Heart right ventricle (tissue), 16 donors: Measurements from ENCODE around the gene SUSD2. TPM values are rescaled to one million over a fixed set of nuclear protein-coding genes. Genes with fewer than 3 reads are reported as not detected.

Experiments used
- ATAC-seq, 8 donors: fragments of 200-7000 bp; cut with Tn5 transposase; one replicate each; pipeline ENCODE4 v1.9.1; 2020; ENCODE audit warnings: mild to moderate bottlenecking in 8 of 8, moderate library complexity in 8 of 8, moderate number of reproducible peaks in 1 of 8
- DNase-seq, 2 donors: peaks; one replicate each; pipeline ENCODE4 v3.0.0-alpha.2; 2020
- H3K27ac ChIP-seq, 10 donors: fragments of 200-600 bp; sonication (generic) in 2 of 10; one replicate each; pipeline versions ENCODE4 v1.5.0 to v1.8.0; 2020 to 2022; ENCODE audit warnings: mild to moderate bottlenecking in 3 of 10
- H3K27me3 ChIP-seq, 7 donors: fragments of 200-600 bp; one replicate each; pipeline ENCODE4 v1.8.0; 2021 to 2022; ENCODE audit warnings: mild to moderate bottlenecking in 2 of 7
- H3K36me3 ChIP-seq, 9 donors: fragments of 200-600 bp; sonication (generic) in 1 of 9; one replicate each; pipeline versions ENCODE4 v1.5.0 to v1.8.0; 2020 to 2022; ENCODE audit warnings: mild to moderate bottlenecking in 2 of 9
- H3K4me1 ChIP-seq, 9 donors: fragments of 200-600 bp; sonication (generic) in 1 of 9; one replicate each; pipeline versions ENCODE4 v1.5.0 to v1.8.0; 2020 to 2022; ENCODE audit warnings: mild to moderate bottlenecking in 4 of 9
- H3K4me3 ChIP-seq, 10 donors: fragments of 200-600 bp; sonication (generic) in 2 of 10; one replicate each; pipeline versions ENCODE4 v1.5.0 to v1.8.0; 2020 to 2022; ENCODE audit warnings: mild to moderate bottlenecking in 7 of 10, moderate library complexity in 2 of 10
- H3K9me3 ChIP-seq, 11 donors: fragments of 200-600 bp in 10 of 11; sonication (generic) in 2 of 11; one replicate each; pipeline versions ENCODE4 v1.5.0 to v1.8.0; 2013 to 2022; ENCODE audit warnings: mild to moderate bottlenecking in 2 of 11, control low read depth in 1 of 11, moderate library complexity in 1 of 11
- CTCF ChIP-seq, 9 donors: fragments of 200-600 bp; sonication (generic) in 2 of 9; IDR thresholded peaks; one replicate each; pipeline versions ENCODE4 v1.5.0 to v1.8.0; 2021 to 2022; ENCODE audit warnings: antibody characterized with exemption in 9 of 9, mild to moderate bottlenecking in 5 of 9, moderate library complexity in 1 of 9
- WGBS, 2 donors: extraction: QIAGEN DNeasy Blood & Tissue Kit; methylation state at CpG; one replicate each; pipeline ENCODE4 v1.1.7; 2013; ENCODE audit warnings: inconsistent platforms in 1 of 2; 5-methylcytosine and 5-hydroxymethylcytosine counted together
- intact Hi-C, 10 donors: fragments of 100-400 bp; cut with DNase I; formaldehyde crosslinking; loops; one replicate each; pipeline versions ENCODE4 v1.11.1 to v1.14.2; 2022
- polyA plus RNA-seq, 2 donors: library from polyadenylated mRNA; stranded (reverse); fragments of 200-250 nt; gene quantifications; one replicate each; pipeline ENCODE4 v1.2.3, GENCODE V29; 2013
- total RNA-seq, 10 donors: library from RNA; stranded (reverse); fragmentation: NEBNext Ultra II Directional in 3 of 10; extraction: Animal tissue kit (Norgen Biotek cat#: 25700) in 3 of 10; gene quantifications; one replicate each; pipeline versions ENCODE4 v1.2.1 to v1.2.4, GENCODE V29; 2021 to 2023
- donor health status: Arrhythmogenic right ventricular cardiomyopathy.
- donor health status: ischemic (EF 13 %, LVEDD 7.1; RV severe dilation, severe dysfunction).
- donor health status: healthy with polysubstance abuse.
- donor health status: DM: no; HTN: yes; CAD: no.
- donor health status: DM: no; HTN: no; CAD: no.
- donor health status: ischemic (EF 25% LVEDD 6.9; RV normal size, moderate dysfunction).
- donor health status: ischemic (EF 25% LVEDD 5.7; RV mildly dilated, moderate dysfunction).
- donor health status: healthy.
- donor health status: DM: yes; HTN: yes; CAD: no.
- donor health status: Ischemic cardiomyopathy.
- donor health status: ischemic (EF 35%, LVEDD 5.7; RV mildly dilated, moderate dysfunction).
- donor health status: nonischemic (EF 11% LVEDD 7.7; RV severe dilation, severe dysfunction).
- donor health status: DM: yes; HTN: yes; CAD: no.
- donor health status: PGD.
- donor health status: ischemic (EF 29% LVEDD 5.4; RV normal size, mild dysfunction).
- donor health status: nonischemic (EF 23%, LVEDD 6.1; RV moderate dilation, normal function).

Gene SUSD2
- total and polyA plus RNA-seq, 12 donors = 0.57 to 6.7 (median 2.3) TPM

DNA sequence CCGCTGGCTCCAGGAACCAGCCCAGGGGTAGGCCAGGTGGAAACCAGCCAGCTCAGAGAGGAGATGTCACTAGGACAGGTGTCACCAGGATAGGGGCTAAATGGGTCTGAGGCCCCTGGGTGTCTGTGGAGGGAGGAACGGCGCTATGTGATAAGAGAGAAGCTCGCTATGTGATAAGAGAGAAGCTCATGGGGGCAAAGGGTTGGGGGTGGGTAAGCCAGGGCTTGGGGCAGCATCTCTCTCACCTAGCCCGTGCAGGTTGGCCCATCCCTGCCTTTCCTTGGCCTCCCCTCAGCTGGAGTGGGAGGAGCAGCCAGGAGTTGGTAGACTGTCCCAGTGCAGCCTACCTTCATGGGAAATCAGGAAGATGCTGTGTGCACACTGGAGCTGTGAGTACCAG, 26.5 kb upstream of the SUSD2 start:
- intact Hi-C loops = loop anchor here in 3 of 10 donors (5.0 kb wide), 1 partner anchor 48 kb away; no protein-coding TSS in a partner anchor
- DNase-seq = no peak
- 87 to 92% methylated on average over 5 of the region's 5 CpGs for WGBS, 2 donors
- H3K27ac ChIP-seq = peak overlapping the region in 4 of 10 donors; percentile 89 to 93 (median 90)
- ATAC-seq = no peak
- TF ChIP-seq CTCF (IDR thresholded peaks at IDR 0.05) = no peak
- peaks cover 16 to 59% (median 36%) of the 10 kb centered on the region in 9 donors for H3K4me1 ChIP-seq
- H3K27me3 ChIP-seq = no peaks in the 10 kb centered on the region
- peaks cover 0 to 6% (median 0%) of the 10 kb centered on the region in 9 donors for H3K36me3 ChIP-seq
- no peak overlapping the region for H3K4me3 ChIP-seq
- no peaks in the 10 kb centered on the region for H3K9me3 ChIP-seq

DNA sequence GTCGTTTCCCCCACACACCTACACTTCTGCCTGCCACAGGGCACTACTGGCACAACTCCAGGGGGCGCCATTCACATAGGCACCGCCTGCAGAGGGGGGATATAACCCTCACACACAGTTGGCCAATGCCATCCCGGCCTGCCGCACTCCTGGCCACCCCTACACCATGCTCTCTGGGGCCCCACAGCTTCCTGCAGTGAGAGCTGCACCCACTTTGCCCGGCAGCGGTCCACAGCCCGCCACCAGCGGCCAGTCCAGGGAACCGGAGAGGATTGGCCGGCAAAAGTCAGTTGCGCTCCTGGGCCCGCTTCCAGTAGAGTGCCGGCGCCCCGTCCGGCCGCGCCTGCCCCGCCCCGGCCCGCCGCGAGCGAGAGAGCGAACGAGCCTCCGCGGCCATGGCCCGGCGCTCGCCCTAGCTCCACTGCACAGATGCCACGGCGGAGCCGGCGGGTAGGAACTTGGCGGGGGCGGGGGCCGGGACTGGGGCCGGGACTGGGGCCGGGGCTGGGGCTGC, 25.6 kb upstream of the SUSD2 start:
- peak; percentile 86 for DNase-seq
- H3K4me3 ChIP-seq = peak overlapping the region; percentile 57 to 90 (median 81)
- no peaks in the 10 kb centered on the region for H3K27me3 ChIP-seq
- peak; percentile 73 to 85 (median 78) for ATAC-seq
- intact Hi-C loops = loop anchor here in 3 of 10 donors (5.0 kb wide), 1 partner anchor 48 kb away; no protein-coding TSS in a partner anchor
- 1 to 2% methylated on average over 38 to 41 of the region's 41 CpGs for WGBS, 2 donors
- no peaks in the 10 kb centered on the region for H3K9me3 ChIP-seq
- peak in 8 of 9 donors; percentile 7 to 67 (median 45) for TF ChIP-seq CTCF (IDR thresholded peaks at IDR 0.05)
- H3K36me3 ChIP-seq = peaks cover 0 to 7% (median 0%) of the 10 kb centered on the region in 9 donors
- H3K27ac ChIP-seq = peak overlapping the region; percentile 58 to 93 (median 90)
- H3K4me1 ChIP-seq = peaks cover 18 to 67% (median 45%) of the 10 kb centered on the region in 9 donors

DNA sequence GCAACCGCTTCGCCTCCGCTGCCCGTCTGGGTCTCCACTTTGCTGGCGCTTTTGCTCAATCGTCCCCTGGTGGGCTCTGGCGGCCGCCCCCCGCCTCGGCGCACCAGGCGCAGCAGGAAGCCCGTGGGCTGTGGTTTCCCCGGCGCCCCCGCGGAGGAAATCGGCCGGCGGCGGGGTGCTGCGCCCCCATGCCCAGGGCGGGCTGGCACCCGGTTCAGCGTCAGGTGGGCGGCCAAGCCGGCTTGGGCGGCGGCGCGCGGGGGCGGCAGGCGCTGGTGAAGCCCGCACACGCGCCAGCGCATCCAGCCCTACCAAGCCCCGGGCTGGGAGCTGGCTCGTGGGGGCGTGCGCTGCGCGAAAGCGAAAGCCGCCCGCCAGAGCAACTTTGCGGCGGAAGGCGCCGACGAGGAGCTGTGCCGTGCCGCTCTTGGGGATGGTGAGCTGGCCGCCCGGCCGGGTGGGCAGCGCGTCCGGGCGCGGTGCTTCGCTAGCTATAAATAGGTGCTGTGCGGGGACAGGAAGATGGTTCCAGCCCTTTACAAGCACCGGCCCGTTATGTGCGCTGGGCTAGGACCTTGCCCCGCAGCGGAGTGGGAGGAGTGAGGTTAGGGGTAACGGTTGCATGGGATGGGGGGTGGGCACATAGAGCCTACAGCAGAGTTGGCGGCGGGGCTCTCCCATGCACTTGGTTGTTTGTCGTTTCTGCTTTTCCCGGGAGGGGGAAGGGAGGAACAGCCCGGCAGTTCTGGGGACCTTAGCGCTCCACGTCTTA, 25.0 kb upstream of the SUSD2 start:
- no peak for TF ChIP-seq CTCF (IDR thresholded peaks at IDR 0.05)
- Histone ChIP-seq H3K4me1 (peaks cover 21 to 74% (median 50%) of the 10 kb centered on the region in 9 donors), H3K36me3 (peaks cover 0 to 13% (median 0%) of the 10 kb centered on the region in 9 donors), H3K27ac (peak overlapping the region; percentile 58 to 93 (median 90)), H3K9me3 (no peaks in the 10 kb centered on the region), H3K27me3 (no peaks in the 10 kb centered on the region), H3K4me3 (peak overlapping the region; percentile 57 to 90 (median 81))
- intact Hi-C loops = loop anchor here in 3 of 10 donors (5.0 kb wide), 1 partner anchor 49 kb away; no protein-coding TSS in a partner anchor
- ATAC-seq (peak; percentile 14 to 58 (median 44)), DNase-seq (no peak)
- 0 to 1% methylated on average over 76 to 77 of the region's 77 CpGs for WGBS, 2 donors
